ENCODE results near the gene KRTAP4-9. TPM values are rescaled to one million over a fixed set of nuclear protein-coding genes. Genes with fewer than 3 reads are reported as not detected.

Gene KRTAP4-9
- total and polyA plus RNA-seq, 10 of the 15 experiments (the other 5 are each of a cell fraction or from before 2014, with no cell fraction given): not detected

DNA sequence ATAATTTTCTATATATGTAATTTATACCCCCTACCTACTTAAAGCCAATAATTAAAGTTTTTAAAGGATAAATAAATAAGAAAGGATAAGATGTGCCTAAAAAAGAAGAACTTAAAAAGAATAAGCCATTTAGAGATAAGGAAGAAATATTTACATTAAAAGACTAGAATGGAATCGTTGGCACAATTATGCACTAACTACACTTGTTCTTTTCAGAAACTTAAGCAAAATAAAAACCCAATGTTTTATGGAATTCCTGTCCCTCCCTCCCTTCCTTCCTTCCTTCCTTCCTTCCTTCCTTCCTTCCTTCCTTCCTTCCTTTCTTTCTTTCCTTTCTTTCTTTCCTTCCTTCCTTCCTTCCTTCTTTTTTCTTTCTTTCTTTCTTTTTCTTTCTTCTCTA lies 39.7 kb downstream of the KRTAP4-9 start:
- POLR2A ChIA-PET: no interaction called here

DNA sequence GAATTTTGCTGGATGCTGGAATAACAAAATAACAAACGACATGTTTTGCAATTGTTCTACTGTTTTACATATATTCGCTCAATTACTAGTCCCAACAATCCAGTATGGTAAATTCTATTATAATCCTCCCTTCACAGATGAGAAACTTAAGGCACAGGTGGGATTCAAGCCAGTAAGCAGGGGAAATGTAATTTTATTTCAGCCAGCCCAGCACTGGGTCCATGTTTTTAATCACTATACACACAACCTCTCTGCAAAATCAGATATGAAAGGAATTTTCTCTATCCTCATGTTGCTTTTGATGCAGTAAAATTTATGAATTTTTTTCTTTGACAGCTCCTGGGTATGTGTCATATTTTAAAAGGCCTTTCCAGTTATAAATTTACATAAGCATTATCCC lies 40.1 kb downstream of the KRTAP4-9 start:
- RAD21 ChIA-PET (ENCODE audit: unreplicated experiment): no interaction called here
- Histone ChIP-seq H3K27me3 (replicated peaks in 1 of 2; ENCODE audit: control insufficient read depth in 2 of 2, insufficient read depth in 2 of 2, low read length in 1 of 2) (no peaks in the 10 kb centered on the region), H3K9ac (ENCODE audit: control insufficient read depth, insufficient read depth, low read length) (no peak overlapping the region), H3K36me3 (ENCODE audit: control insufficient read depth in 2 of 2, insufficient read depth in 2 of 2, low read length in 1 of 2) (no peaks in the 10 kb centered on the region), H3K9me3 (replicated peaks; ENCODE audit: control insufficient read depth, insufficient read depth, low read length) (no peaks in the 10 kb centered on the region; the same call in 1 of the 3 replicates), H3K79me2 (ENCODE audit: control insufficient read depth, insufficient read depth, low read length) (no peaks in the 10 kb centered on the region), H2AFZ (ENCODE audit: control insufficient read depth, low read depth, low read length) (no peak overlapping the region), H3K4me2 (ENCODE audit: control insufficient read depth, insufficient read depth) (no peak overlapping the region), H3K4me1 (ENCODE audit: control insufficient read depth, insufficient read depth, low read length) (no peaks in the 10 kb centered on the region), H4K20me1 (ENCODE audit: control insufficient read depth, insufficient read depth) (no peaks in the 10 kb centered on the region), H3K4me3 (no peak overlapping the region), H3K27ac (ENCODE audit: control insufficient read depth, insufficient read depth) (no peak overlapping the region)
- ATAC-seq (no peak), DNase-seq (ENCODE audit: low read depth, low spot score) (no peak), FAIRE-seq (no peak)
- in situ Hi-C loops (cut with MboI): no loop called here
- 1% methylated on average over 2 of the region's 2 CpGs for WGBS (ENCODE audit: insufficient coverage, insufficient replicate concordance, low lambda C conversion rate, missing lambda C conversion rate)
- POLR2A ChIA-PET: no interaction called here
- SMC1A ChIA-PET (ENCODE audit: uncharacterized antibody, unreplicated experiment): no interaction called here
- intact Hi-C loops (cut with micrococcal nuclease; ENCODE audit: unreplicated experiment): no loop called here
- TF ChIP-seq KAT2A (conservative IDR thresholded peaks at IDR 0.05; ENCODE audit: control insufficient read depth, low read depth, low read length) (no peak), CREM (IDR thresholded peaks at IDR 0.05; ENCODE audit: low read depth) (no peak), ZNF274 (IDR thresholded peaks at IDR 0.05; ENCODE audit: insufficient read depth, insufficient read length) (no peak), HCFC1 (IDR thresholded peaks at IDR 0.05; ENCODE audit: low read length) (no peak), ZZZ3 (IDR thresholded peaks at IDR 0.05; ENCODE audit: control insufficient read depth, insufficient read length, low read depth) (no peak), IRF5 (IDR thresholded peaks at IDR 0.05; ENCODE audit: borderline replicate concordance) (no peak), WRNIP1 (IDR thresholded peaks at IDR 0.05; ENCODE audit: borderline replicate concordance, low read depth, low read length) (no peak), HDGF (IDR thresholded peaks at IDR 0.05) (no peak)
- TF ChIP-seq, protein P1, sequence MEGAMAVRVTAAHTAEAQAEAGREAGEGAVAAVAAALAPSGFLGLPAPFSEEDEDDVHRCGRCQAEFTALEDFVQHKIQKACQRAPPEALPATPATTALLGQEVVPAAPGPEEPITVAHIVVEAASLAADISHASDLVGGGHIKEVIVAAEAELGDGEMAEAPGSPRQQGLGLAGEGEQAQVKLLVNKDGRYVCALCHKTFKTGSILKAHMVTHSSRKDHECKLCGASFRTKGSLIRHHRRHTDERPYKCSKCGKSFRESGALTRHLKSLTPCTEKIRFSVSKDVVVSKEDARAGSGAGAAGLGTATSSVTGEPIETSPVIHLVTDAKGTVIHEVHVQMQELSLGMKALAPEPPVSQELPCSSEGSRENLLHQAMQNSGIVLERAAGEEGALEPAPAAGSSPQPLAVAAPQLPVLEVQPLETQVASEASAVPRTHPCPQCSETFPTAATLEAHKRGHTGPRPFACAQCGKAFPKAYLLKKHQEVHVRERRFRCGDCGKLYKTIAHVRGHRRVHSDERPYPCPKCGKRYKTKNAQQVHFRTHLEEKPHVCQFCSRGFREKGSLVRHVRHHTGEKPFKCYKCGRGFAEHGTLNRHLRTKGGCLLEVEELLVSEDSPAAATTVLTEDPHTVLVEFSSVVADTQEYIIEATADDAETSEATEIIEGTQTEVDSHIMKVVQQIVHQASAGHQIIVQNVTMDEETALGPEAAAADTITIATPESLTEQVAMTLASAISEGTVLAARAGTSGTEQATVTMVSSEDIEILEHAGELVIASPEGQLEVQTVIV (IDR thresholded peaks at IDR 0.05; ENCODE audit: borderline replicate concordance, partially characterized antibody): no peak
- TF ChIP-seq, protein P2, sequence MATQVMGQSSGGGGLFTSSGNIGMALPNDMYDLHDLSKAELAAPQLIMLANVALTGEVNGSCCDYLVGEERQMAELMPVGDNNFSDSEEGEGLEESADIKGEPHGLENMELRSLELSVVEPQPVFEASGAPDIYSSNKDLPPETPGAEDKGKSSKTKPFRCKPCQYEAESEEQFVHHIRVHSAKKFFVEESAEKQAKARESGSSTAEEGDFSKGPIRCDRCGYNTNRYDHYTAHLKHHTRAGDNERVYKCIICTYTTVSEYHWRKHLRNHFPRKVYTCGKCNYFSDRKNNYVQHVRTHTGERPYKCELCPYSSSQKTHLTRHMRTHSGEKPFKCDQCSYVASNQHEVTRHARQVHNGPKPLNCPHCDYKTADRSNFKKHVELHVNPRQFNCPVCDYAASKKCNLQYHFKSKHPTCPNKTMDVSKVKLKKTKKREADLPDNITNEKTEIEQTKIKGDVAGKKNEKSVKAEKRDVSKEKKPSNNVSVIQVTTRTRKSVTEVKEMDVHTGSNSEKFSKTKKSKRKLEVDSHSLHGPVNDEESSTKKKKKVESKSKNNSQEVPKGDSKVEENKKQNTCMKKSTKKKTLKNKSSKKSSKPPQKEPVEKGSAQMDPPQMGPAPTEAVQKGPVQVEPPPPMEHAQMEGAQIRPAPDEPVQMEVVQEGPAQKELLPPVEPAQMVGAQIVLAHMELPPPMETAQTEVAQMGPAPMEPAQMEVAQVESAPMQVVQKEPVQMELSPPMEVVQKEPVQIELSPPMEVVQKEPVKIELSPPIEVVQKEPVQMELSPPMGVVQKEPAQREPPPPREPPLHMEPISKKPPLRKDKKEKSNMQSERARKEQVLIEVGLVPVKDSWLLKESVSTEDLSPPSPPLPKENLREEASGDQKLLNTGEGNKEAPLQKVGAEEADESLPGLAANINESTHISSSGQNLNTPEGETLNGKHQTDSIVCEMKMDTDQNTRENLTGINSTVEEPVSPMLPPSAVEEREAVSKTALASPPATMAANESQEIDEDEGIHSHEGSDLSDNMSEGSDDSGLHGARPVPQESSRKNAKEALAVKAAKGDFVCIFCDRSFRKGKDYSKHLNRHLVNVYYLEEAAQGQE (IDR thresholded peaks at IDR 0.05; ENCODE audit: low read depth, low read length): no peak
- CTCF ChIA-PET: no interaction called here
- no TSS peak for BruUV-seq (replicated peaks)

More for the DNA sequence above, 39.7 kb downstream of the KRTAP4-9 start:
- intact Hi-C loops (cut with micrococcal nuclease; ENCODE audit: unreplicated experiment): no loop called here
- no peak overlapping the region for H3K4me3 ChIP-seq
- ChIA-PET SMC1A (ENCODE audit: uncharacterized antibody, unreplicated experiment) (no interaction called here), CTCF (no interaction called here), RAD21 (ENCODE audit: unreplicated experiment) (no interaction called here)
- no peaks in the 10 kb centered on the region for H3K4me1 ChIP-seq (ENCODE audit: control insufficient read depth, insufficient read depth, low read length)
- H3K4me2 ChIP-seq (ENCODE audit: control insufficient read depth, insufficient read depth): no peak overlapping the region
- ATAC-seq: no peak
- no peaks in the 10 kb centered on the region for H4K20me1 ChIP-seq (ENCODE audit: control insufficient read depth, insufficient read depth)
- no peak overlapping the region for H3K27ac ChIP-seq (ENCODE audit: control insufficient read depth, insufficient read depth)
- H3K9ac ChIP-seq (ENCODE audit: control insufficient read depth, insufficient read depth, low read length): no peak overlapping the region
- no peaks in the 10 kb centered on the region for H3K36me3 ChIP-seq (ENCODE audit: control insufficient read depth in 2 of 2, insufficient read depth in 2 of 2, low read length in 1 of 2)
- no peak for FAIRE-seq
- in situ Hi-C loops (cut with MboI): no loop called here
- 27% methylated on average over 1 of the region's 1 CpG for WGBS (ENCODE audit: insufficient coverage, insufficient replicate concordance, low lambda C conversion rate, missing lambda C conversion rate)
- H3K79me2 ChIP-seq (ENCODE audit: control insufficient read depth, insufficient read depth, low read length): no peaks in the 10 kb centered on the region
- no peaks in the 10 kb centered on the region; the same call in 1 of the 3 replicates for H3K9me3 ChIP-seq (replicated peaks; ENCODE audit: control insufficient read depth, insufficient read depth, low read length)
- DNase-seq (ENCODE audit: low read depth, low spot score): no peak
- no peak for TF ChIP-seq YBX1 (IDR thresholded peaks at IDR 0.05)
- TF ChIP-seq CBX5 (IDR thresholded peaks at IDR 0.05; ENCODE audit: low read depth): no peak
- TF ChIP-seq POU2F2 (IDR thresholded peaks at IDR 0.05; ENCODE audit: borderline replicate concordance, low read depth, low read length): no peak
- no peak for TF ChIP-seq BRCA1 (IDR thresholded peaks at IDR 0.05; ENCODE audit: low read depth, low read length)
- no TSS peak for BruUV-seq (replicated peaks)
- no peaks in the 10 kb centered on the region for H3K27me3 ChIP-seq (replicated peaks in 1 of 2; ENCODE audit: control insufficient read depth in 2 of 2, insufficient read depth in 2 of 2, low read length in 1 of 2)
- no peak overlapping the region for H2AFZ ChIP-seq (ENCODE audit: control insufficient read depth, low read depth, low read length)
